Measurements from ENCODE around the gene UCN. TPM values are rescaled to one million over a fixed set of nuclear protein-coding genes. Genes with fewer than 3 reads are reported as not detected.
A peak's percentile ranks its signal among the peaks of the same experiment; 100 is the strongest.

The UCN gene
- total and polyA plus RNA-seq, 10 of the 15 experiments (the other 5 are each of a cell fraction or from before 2014, with no cell fraction given), result 0.10 to 3.8 (median 1.1) TPM; not detected in 1

DNA sequence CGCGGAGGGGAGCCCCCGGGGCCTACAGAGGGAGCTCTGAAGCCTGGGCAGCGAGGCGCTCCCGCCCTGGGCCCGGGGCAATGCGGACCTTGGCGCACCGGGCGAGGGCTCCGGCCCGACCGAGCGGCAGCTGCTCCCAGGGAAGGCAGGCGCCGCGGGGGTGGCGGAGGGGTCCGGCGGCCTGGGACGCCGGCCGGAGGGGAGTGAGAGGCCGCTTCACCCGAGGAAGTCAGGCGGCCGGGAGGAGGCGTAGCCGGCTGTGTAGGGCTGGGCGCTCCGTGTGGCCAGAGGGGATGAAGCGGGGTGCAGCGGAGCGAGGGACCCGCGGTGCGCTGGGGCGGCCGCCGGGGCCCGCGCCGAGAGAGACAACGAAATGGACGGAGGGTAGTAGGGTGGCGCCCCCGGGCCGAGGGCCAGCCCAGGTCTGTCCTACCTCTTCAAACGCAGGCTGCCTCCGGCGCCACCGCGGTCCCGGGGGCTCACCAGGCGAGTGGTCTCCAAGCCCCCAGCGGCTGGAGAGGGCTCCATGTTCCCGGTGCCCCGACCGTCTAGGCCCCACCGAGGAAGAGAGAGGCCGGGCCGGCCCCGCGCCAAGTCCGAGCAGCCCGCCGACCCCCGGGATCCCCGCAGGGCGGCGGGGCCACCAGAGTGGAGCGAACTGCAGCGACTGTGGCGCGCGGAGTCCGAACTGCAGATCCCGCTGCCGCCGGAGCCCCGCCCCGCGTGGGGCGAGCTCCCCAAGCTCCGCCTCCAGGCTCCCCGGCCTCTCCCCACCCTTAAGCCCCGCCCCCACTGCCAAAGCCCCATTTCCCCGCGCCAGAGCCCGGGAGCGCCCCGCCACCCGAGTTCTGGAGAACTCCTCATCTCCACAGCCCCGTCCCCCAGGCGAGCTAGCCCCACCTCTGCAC is 45.6 kb downstream of the UCN start, which contains the start of gene SLC30A3:
TSS of gene SLC30A3 (minus strand) at position 669 of the 908 bp plus-strand sequence. CDS start at position 528, 141 bp downstream.
- peak; percentile 75 for ATAC-seq
- H3K79me2 ChIP-seq (ENCODE audit: control insufficient read depth, insufficient read depth, low read length), result no peaks in the 10 kb centered on the region
- no peaks in the 10 kb centered on the region for H4K20me1 ChIP-seq (ENCODE audit: control insufficient read depth, insufficient read depth)
- ChIA-PET POLR2A (no interaction called here), SMC1A (ENCODE audit: uncharacterized antibody, unreplicated experiment) (no interaction called here), CTCF (interaction anchor here (1.7 kb wide), 1 partner anchor 17 kb away, joined by 6 read pairs; no protein-coding TSS in a partner anchor), RAD21 (ENCODE audit: unreplicated experiment) (interaction anchor here (1.0 kb wide), 1 partner anchor 17 kb away, joined by 3 read pairs; no protein-coding TSS in a partner anchor)
- H3K4me2 ChIP-seq (ENCODE audit: control insufficient read depth, insufficient read depth), result peak within 1 kb of the TSS; percentile 98
- in situ Hi-C loops (cut with MboI) (no loop called here), intact Hi-C loops (cut with micrococcal nuclease; ENCODE audit: unreplicated experiment) (no loop called here)
- H3K36me3 ChIP-seq (ENCODE audit: control insufficient read depth in 2 of 2, insufficient read depth in 2 of 2, low read length in 1 of 2), result no peaks in the 10 kb centered on the region
- H3K4me1 ChIP-seq (ENCODE audit: control insufficient read depth, insufficient read depth, low read length), result peaks cover 18% of the 10 kb centered on the region
- H3K9ac ChIP-seq (ENCODE audit: control insufficient read depth, insufficient read depth, low read length), result no peak within 1 kb of the TSS
- no peak within 1 kb of the TSS for H3K27ac ChIP-seq (ENCODE audit: control insufficient read depth, insufficient read depth)
- H3K9me3 ChIP-seq (replicated peaks; ENCODE audit: control insufficient read depth, insufficient read depth, low read length), result no peaks in the 10 kb centered on the region
- peak within 1 kb of the TSS; percentile 47 for H2AFZ ChIP-seq (ENCODE audit: control insufficient read depth, low read depth, low read length)
- no peak for DNase-seq (ENCODE audit: low read depth, low spot score)
- TF ChIP-seq, protein P1, sequence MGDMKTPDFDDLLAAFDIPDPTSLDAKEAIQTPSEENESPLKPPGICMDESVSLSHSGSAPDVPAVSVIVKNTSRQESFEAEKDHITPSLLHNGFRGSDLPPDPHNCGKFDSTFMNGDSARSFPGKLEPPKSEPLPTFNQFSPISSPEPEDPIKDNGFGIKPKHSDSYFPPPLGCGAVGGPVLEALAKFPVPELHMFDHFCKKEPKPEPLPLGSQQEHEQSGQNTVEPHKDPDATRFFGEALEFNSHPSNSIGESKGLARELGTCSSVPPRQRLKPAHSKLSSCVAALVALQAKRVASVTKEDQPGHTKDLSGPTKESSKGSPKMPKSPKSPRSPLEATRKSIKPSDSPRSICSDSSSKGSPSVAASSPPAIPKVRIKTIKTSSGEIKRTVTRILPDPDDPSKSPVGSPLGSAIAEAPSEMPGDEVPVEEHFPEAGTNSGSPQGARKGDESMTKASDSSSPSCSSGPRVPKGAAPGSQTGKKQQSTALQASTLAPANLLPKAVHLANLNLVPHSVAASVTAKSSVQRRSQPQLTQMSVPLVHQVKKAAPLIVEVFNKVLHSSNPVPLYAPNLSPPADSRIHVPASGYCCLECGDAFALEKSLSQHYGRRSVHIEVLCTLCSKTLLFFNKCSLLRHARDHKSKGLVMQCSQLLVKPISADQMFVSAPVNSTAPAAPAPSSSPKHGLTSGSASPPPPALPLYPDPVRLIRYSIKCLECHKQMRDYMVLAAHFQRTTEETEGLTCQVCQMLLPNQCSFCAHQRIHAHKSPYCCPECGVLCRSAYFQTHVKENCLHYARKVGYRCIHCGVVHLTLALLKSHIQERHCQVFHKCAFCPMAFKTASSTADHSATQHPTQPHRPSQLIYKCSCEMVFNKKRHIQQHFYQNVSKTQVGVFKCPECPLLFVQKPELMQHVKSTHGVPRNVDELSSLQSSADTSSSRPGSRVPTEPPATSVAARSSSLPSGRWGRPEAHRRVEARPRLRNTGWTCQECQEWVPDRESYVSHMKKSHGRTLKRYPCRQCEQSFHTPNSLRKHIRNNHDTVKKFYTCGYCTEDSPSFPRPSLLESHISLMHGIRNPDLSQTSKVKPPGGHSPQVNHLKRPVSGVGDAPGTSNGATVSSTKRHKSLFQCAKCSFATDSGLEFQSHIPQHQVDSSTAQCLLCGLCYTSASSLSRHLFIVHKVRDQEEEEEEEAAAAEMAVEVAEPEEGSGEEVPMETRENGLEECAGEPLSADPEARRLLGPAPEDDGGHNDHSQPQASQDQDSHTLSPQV (IDR thresholded peaks at IDR 0.05), result no peak
- peak; percentile 44; the same call in 1 of the 2 replicates for TF ChIP-seq BMI1 (IDR thresholded peaks at IDR 0.05; ENCODE audit: borderline replicate concordance)
- TF ChIP-seq SMAD5 (IDR thresholded peaks at IDR 0.05; ENCODE audit: low read depth), result no peak
- TF ChIP-seq RCOR1 (conservative IDR thresholded peaks at IDR 0.05; ENCODE audit: low read depth, low read length), result no peak
- peak; percentile 73 for TF ChIP-seq SUZ12 (IDR thresholded peaks at IDR 0.05; ENCODE audit: unreplicated experiment)
- no peak for FAIRE-seq
- H3K4me3 ChIP-seq, result peak within 1 kb of the TSS; percentile 76; the same call in 1 of the 2 replicates
- peaks cover 24 to 41% of the 10 kb centered on the region in 2 experiments for H3K27me3 ChIP-seq (replicated peaks in 1 of 2; ENCODE audit: control insufficient read depth in 2 of 2, insufficient read depth in 2 of 2, low read length in 1 of 2)
- 5% methylated on average over 58 of the region's 96 CpGs for WGBS (ENCODE audit: insufficient coverage, insufficient replicate concordance, low lambda C conversion rate, missing lambda C conversion rate)
- no TSS peak for BruUV-seq (replicated peaks)

Data from GM12878 (cell line).